ENCODE results near the gene XCL2. TPM values are rescaled to one million over a fixed set of nuclear protein-coding genes. Genes with fewer than 3 reads are reported as not detected.

The XCL2 gene
- total and polyA plus RNA-seq, 10 of the 15 experiments (the other 5 are each of a cell fraction or from before 2014, with no cell fraction given), result 0.50 to 299 (median 4.8) TPM

GRCh38 chr1:168591066-168591465 lies 47.3 kb upstream of the XCL2 start (continued):
- no peak for TF ChIP-seq CUX1 (IDR thresholded peaks at IDR 0.05; ENCODE audit: insufficient replicate concordance, low read depth, low read length)

DNA sequence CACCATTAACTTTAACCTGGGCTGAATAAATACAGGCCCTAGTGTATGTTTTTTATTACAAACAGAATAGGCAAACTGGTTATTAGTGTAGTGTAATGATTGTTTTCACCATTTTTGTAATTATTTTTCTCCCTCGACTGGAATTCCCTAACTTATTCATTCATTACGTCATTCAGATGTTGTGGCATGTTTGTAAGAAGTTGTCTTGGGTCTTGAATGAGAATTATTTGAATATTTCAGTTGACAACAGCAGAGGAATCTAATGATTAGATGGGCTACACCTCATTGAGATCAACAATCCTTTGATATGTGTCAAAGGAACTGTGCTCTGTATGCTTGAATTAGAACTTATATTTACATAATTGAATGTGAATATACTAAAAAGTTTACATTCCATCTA lies 45.4 kb upstream of the XCL2 start:
- Histone ChIP-seq H3K36me3 (ENCODE audit: control insufficient read depth in 2 of 2, insufficient read depth in 2 of 2, low read length in 1 of 2) (no peaks in the 10 kb centered on the region), H3K79me2 (ENCODE audit: control insufficient read depth, insufficient read depth, low read length) (no peaks in the 10 kb centered on the region), H3K9ac (ENCODE audit: control insufficient read depth, insufficient read depth, low read length) (no peak overlapping the region), H4K20me1 (ENCODE audit: control insufficient read depth, insufficient read depth) (no peaks in the 10 kb centered on the region), H3K4me2 (ENCODE audit: control insufficient read depth, insufficient read depth) (no peak overlapping the region), H3K4me3 (no peak overlapping the region), H2AFZ (ENCODE audit: control insufficient read depth, low read depth, low read length) (no peak overlapping the region), H3K27me3 (replicated peaks in 1 of 2; ENCODE audit: control insufficient read depth in 2 of 2, insufficient read depth in 2 of 2, low read length in 1 of 2) (peaks cover 0 to 2% of the 10 kb centered on the region in 2 experiments; a peak in 1 of 4 replicates), H3K27ac (ENCODE audit: control insufficient read depth, insufficient read depth) (no peak overlapping the region), H3K4me1 (ENCODE audit: control insufficient read depth, insufficient read depth, low read length) (no peaks in the 10 kb centered on the region), H3K9me3 (replicated peaks; ENCODE audit: control insufficient read depth, insufficient read depth, low read length) (no peaks in the 10 kb centered on the region)
- ChIA-PET RAD21 (ENCODE audit: unreplicated experiment) (no interaction called here), POLR2A (no interaction called here), CTCF (interaction anchor here (1.1 to 1.3 kb wide), 2 partner anchors 11 to 149 kb away, joined by 3 read pairs; no protein-coding TSS in a partner anchor), SMC1A (ENCODE audit: uncharacterized antibody, unreplicated experiment) (interaction anchor here (1.3 kb wide), 1 partner anchor 14 kb away, joined by 3 read pairs; no protein-coding TSS in a partner anchor)
- BruUV-seq (replicated peaks), result no TSS peak
- 0% methylated on average over 2 of the region's 2 CpGs for WGBS (ENCODE audit: insufficient coverage, insufficient replicate concordance, low lambda C conversion rate, missing lambda C conversion rate)
- DNase-seq (ENCODE audit: low read depth, low spot score), result no peak
- in situ Hi-C loops (cut with MboI) (no loop called here), intact Hi-C loops (cut with micrococcal nuclease; ENCODE audit: unreplicated experiment) (no loop called here)
- TF ChIP-seq STAT1 (conservative IDR thresholded peaks at IDR 0.05) (no peak), ATF7 (IDR thresholded peaks at IDR 0.05; ENCODE audit: low read depth) (peak; percentile 58; the same call in 1 of the 2 replicates)
- no peak for FAIRE-seq
- ATAC-seq, result no peak
